ENCODE data around the gene PHF2.

DNA sequence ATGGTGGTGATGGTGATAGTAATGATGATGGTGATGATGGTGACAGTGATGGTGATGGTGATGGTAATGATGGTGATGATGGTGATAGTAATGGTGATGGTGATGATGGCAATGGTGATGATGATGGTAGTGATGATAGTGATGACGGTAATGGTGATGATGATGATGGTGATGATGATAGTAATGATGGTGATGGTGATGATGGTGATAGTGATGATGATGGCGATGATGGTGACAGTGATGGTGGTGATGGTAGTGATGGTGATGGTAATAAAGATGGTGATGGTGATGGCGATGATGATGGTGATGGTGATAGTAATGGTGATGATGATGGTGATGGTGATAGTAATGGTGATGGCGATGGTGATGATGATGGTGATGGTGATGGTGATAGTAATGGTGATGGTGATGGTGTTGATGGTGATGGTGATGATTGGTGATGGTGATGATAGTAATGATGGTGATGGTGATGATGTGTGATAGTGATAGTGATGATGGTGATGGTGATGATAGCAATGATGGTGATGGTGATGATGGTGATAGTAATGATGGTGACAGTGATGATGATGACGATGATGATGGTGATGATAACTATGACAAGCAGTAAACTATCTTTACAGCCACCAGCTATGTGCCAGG, 38.6 kb downstream of the PHF2 start:
- TF ChIP-seq, protein P1, sequence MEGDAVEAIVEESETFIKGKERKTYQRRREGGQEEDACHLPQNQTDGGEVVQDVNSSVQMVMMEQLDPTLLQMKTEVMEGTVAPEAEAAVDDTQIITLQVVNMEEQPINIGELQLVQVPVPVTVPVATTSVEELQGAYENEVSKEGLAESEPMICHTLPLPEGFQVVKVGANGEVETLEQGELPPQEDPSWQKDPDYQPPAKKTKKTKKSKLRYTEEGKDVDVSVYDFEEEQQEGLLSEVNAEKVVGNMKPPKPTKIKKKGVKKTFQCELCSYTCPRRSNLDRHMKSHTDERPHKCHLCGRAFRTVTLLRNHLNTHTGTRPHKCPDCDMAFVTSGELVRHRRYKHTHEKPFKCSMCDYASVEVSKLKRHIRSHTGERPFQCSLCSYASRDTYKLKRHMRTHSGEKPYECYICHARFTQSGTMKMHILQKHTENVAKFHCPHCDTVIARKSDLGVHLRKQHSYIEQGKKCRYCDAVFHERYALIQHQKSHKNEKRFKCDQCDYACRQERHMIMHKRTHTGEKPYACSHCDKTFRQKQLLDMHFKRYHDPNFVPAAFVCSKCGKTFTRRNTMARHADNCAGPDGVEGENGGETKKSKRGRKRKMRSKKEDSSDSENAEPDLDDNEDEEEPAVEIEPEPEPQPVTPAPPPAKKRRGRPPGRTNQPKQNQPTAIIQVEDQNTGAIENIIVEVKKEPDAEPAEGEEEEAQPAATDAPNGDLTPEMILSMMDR (IDR thresholded peaks at IDR 0.05), result no peak
- TF ChIP-seq POLR2AphosphoS5 (IDR thresholded peaks at IDR 0.05) (no peak), POLR2A (IDR thresholded peaks at IDR 0.05) (no peak)

Data from suprapubic skin (tissue), 4 donors.